Effector memory CD8-positive, alpha-beta T cell (primary cell): ENCODE measurements around the gene SLC35F4.
"Not testable (repeated sequence)": the region's sequence is repeated elsewhere in the genome, so short reads cannot be mapped to it uniquely, and the experiment has no call there.

ENCODE experiments used
- ATAC-seq: fragments of 150-1000 bp; cut with Tn5 transposase; replicated peaks from 2 replicates; pipeline ENCODE4 v1.10.0; 2021; ENCODE audit warnings: mild to moderate bottlenecking, moderate library complexity
- DNase-seq, 3 experiments: peaks; one replicate each; pipeline ENCODE4 v3.0.0; 2021
- H3K27ac Mint-ChIP-seq, 2 donors: one replicate each; pipeline ENCODE4 v1.8.0; 2022; ENCODE audit warnings: mild to moderate bottlenecking in 2 of 2, mixed read lengths in 2 of 2, moderate library complexity in 2 of 2
- H3K27me3 Mint-ChIP-seq, 2 donors: one replicate each; pipeline ENCODE4 v1.8.0; 2022; ENCODE audit warnings: mixed read lengths in 2 of 2
- H3K36me3 Mint-ChIP-seq: one replicate; pipeline ENCODE4 v1.8.0; 2022; ENCODE audit warnings: mild to moderate bottlenecking, moderate library complexity, mixed read lengths; ENCODE audit not compliant: insufficient read depth
- H3K4me1 Mint-ChIP-seq, 2 donors: one replicate each; pipeline ENCODE4 v1.8.0; 2022; ENCODE audit warnings: low read depth in 2 of 2, mixed read lengths in 2 of 2
- H3K4me3 Mint-ChIP-seq, 2 donors: one replicate each; pipeline ENCODE4 v1.8.0; 2022; ENCODE audit warnings: mild to moderate bottlenecking in 2 of 2, mixed read lengths in 2 of 2, moderate library complexity in 2 of 2
- H3K9me3 Mint-ChIP-seq, 2 donors: one replicate each; pipeline ENCODE4 v1.8.0; 2022; ENCODE audit warnings: mixed read lengths in 2 of 2

The SLC35F4 gene

GRCh38 chr14:57751400-57751799 is 114.5 kb downstream of the SLC35F4 start:
- DNase-seq = no peak
- no peaks in the 10 kb centered on the region for H3K9me3 Mint-ChIP-seq
- no peak overlapping the region for H3K27ac Mint-ChIP-seq
- no peaks in the 10 kb centered on the region for H3K27me3 Mint-ChIP-seq
- no peaks in the 10 kb centered on the region for H3K36me3 Mint-ChIP-seq
- ATAC-seq = no peak
- no peaks in the 10 kb centered on the region for H3K4me1 Mint-ChIP-seq
- H3K4me3 Mint-ChIP-seq = no peak overlapping the region

GRCh38 chr14:57749267-57749666 is 116.6 kb downstream of the SLC35F4 start:
- Mint-ChIP-seq H3K9me3 (no peaks in the 10 kb centered on the region), H3K4me1 (no peaks in the 10 kb centered on the region), H3K27me3 (no peaks in the 10 kb centered on the region), H3K4me3 (no peak overlapping the region), H3K36me3 (no peaks in the 10 kb centered on the region), H3K27ac (no peak overlapping the region)
- no peak for ATAC-seq
- no peak for DNase-seq

DNA sequence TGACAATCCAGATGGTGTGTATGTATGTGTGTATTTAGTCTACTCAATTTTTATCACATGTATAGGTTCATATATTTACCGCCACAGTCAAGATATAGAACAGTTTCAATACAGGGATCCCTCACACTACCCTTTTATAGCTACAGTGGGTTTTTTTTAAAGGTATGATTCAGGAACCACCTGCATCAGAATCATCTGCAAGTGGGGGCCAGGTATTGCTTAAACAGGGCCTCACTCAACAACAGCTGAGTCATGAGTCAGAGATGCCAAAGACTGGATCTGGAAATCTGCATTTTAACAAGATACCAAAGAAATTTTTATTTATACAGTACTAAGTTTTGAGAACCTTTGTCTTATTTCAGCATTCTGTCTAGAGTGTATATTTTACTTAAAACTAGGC is 117.6 kb downstream of the SLC35F4 start:
- H3K4me1 Mint-ChIP-seq = no peaks in the 10 kb centered on the region
- H3K4me3 Mint-ChIP-seq = no peak overlapping the region
- DNase-seq = no peak
- no peak for ATAC-seq
- H3K27ac Mint-ChIP-seq = no peak overlapping the region
- no peaks in the 10 kb centered on the region for H3K36me3 Mint-ChIP-seq
- H3K27me3 Mint-ChIP-seq = no peaks in the 10 kb centered on the region
- H3K9me3 Mint-ChIP-seq = peaks cover 0 to under 1% of the 10 kb centered on the region in 2 donors

DNA sequence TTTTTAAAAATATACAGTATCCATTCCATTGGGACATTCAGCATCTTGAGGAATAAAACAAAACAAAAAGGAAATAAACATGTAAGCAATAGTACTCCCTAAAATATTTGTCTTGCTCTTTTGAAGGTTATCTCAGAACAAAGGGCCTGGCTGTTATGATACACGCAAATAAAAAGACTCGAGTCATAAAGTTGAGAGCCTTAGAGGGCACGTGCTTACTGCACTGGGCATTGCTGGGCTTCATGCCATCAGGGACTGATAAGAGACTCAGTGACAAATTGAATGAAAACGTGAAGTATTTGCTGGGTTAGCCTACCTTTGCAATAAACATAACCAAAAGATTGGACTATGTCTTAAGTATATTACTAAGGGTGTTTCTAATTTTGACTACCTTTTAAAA is 118.9 kb downstream of the SLC35F4 start:
- Mint-ChIP-seq H3K27ac (no peak overlapping the region), H3K9me3 (peaks cover 0 to 8% of the 10 kb centered on the region in 2 donors), H3K27me3 (no peaks in the 10 kb centered on the region), H3K36me3 (no peaks in the 10 kb centered on the region), H3K4me1 (no peaks in the 10 kb centered on the region), H3K4me3 (no peak overlapping the region)
- no peak for DNase-seq
- ATAC-seq = no peak

DNA sequence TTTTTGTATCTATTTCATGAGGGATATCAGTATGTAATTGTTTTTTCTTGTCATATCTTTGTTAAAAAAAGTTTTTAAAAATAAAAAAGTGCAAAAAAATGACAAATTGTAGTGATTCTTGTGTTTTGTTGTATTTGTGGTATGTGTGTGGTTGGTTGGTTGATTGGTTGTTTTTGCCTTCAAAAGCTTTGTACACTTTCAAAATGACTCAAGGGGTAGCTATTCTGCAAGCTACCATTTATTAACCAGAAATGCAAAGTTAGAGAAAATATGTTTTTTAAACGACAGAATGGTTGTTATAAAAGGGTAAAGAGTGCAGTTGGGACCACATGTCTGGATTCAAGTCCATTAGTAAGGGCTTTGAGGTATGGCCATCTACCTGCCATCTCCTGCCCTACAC is 119.3 kb downstream of the SLC35F4 start:
- no peaks in the 10 kb centered on the region for H3K27me3 Mint-ChIP-seq
- no peak overlapping the region for H3K27ac Mint-ChIP-seq
- no peaks in the 10 kb centered on the region for H3K4me1 Mint-ChIP-seq
- H3K36me3 Mint-ChIP-seq = peaks cover under 1% of the 10 kb centered on the region
- peaks cover 0 to 9% of the 10 kb centered on the region in 2 donors for H3K9me3 Mint-ChIP-seq
- no peak for ATAC-seq
- H3K4me3 Mint-ChIP-seq = no peak overlapping the region
- no peak for DNase-seq

DNA sequence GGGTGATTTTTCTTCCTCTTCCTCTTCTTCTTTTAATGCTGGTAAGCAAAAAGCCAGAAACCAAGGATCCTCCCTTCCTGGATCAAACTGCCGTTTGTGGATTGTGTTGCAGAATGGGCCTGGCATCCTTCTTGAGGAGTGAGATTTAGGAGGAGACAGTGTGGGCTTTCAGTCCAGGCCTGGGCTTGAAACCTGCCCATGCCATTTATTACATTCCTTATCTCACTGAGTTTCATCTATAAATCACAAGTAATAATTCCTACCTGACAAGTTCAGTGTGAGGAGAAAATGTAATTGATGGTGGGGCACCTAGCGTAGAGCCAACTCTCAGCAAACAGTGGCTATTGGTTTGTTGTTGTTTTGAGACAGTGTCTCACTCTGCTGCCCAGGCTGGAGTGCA is 126.4 kb downstream of the SLC35F4 start:
- H3K36me3 Mint-ChIP-seq = peaks cover 6% of the 10 kb centered on the region
- ATAC-seq (no peak), DNase-seq (no peak)
- no peaks in the 10 kb centered on the region for H3K4me1 Mint-ChIP-seq
- H3K9me3 Mint-ChIP-seq = peaks cover 0 to 15% of the 10 kb centered on the region in 2 donors
- no peaks in the 10 kb centered on the region for H3K27me3 Mint-ChIP-seq
- H3K27ac Mint-ChIP-seq = no peak overlapping the region
- H3K4me3 Mint-ChIP-seq = no peak overlapping the region

DNA sequence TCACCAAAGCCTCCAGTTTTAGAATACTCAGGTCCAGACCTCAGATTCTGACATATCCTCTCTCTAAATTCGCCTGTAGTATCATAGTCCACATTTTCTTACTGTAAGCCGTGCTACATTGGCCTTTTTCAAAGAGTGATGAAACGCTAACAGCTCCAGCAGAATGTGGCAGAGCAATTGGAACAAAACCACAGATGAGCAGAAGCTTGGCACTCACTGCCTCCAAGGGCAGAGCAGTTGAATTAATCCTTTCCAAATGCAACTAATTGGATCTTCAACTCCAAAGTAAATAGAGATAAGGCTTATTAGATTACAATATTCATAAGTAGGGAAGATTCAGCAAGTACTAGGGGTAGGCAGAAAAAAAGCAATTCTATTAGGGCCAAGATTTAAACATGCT is 128.3 kb downstream of the SLC35F4 start:
- ATAC-seq = no peak
- H3K36me3 Mint-ChIP-seq = peaks cover 6% of the 10 kb centered on the region
- DNase-seq = no peak
- no peak overlapping the region for H3K4me3 Mint-ChIP-seq
- H3K27ac Mint-ChIP-seq = no peak overlapping the region
- no peaks in the 10 kb centered on the region for H3K27me3 Mint-ChIP-seq
- no peaks in the 10 kb centered on the region for H3K4me1 Mint-ChIP-seq
- peaks cover 0 to 8% of the 10 kb centered on the region in 2 donors for H3K9me3 Mint-ChIP-seq

DNA sequence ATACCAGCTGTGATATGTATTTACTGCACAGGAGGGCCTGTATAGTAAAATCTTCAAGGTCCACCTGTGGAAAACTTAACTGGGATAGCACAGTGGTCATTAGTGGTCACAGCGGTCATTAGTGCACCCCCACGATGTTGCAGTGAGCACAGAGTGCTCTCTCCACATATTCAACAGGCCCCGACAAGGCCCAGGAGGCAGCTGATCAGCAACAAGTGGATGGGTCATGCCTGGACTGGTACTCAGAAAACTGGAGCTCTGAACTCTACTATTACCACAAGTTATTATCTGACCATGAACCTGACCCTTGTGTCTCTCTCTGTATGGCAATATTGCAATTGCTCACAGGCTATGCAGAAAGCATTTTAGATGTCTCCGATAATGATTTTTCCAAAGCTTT is 129.5 kb downstream of the SLC35F4 start:
- Mint-ChIP-seq H3K27ac (no peak overlapping the region), H3K4me3 (no peak overlapping the region), H3K27me3 (no peaks in the 10 kb centered on the region), H3K36me3 (peaks cover 3% of the 10 kb centered on the region), H3K4me1 (no peaks in the 10 kb centered on the region), H3K9me3 (peaks cover 0 to 5% of the 10 kb centered on the region in 2 donors)
- ATAC-seq (no peak), DNase-seq (no peak)

DNA sequence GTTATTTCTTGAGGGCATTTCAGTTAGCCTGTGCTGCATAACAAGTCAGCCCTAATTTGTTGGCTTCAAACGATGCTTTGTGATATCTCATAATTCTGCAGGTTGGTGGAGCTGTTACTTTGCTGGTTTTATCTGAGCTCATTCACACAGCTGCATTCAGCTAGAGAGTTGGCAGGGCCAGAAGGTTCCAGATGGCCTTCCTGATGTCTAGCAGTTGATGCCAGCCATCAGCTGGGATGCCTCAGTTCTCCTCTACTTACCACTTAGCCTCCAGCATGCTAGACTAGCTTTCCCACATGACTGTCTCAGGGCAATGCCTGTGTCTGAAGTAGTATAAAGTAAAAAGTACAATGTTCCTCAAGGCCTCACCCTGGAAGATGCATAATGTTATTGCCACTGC is 130.6 kb downstream of the SLC35F4 start:
- Mint-ChIP-seq H3K27ac (no peak overlapping the region), H3K9me3 (peaks cover 0 to 1% of the 10 kb centered on the region in 2 donors), H3K27me3 (no peaks in the 10 kb centered on the region), H3K4me3 (no peak overlapping the region), H3K36me3 (peaks cover 2% of the 10 kb centered on the region), H3K4me1 (no peaks in the 10 kb centered on the region)
- ATAC-seq (no peak), DNase-seq (no peak)

DNA sequence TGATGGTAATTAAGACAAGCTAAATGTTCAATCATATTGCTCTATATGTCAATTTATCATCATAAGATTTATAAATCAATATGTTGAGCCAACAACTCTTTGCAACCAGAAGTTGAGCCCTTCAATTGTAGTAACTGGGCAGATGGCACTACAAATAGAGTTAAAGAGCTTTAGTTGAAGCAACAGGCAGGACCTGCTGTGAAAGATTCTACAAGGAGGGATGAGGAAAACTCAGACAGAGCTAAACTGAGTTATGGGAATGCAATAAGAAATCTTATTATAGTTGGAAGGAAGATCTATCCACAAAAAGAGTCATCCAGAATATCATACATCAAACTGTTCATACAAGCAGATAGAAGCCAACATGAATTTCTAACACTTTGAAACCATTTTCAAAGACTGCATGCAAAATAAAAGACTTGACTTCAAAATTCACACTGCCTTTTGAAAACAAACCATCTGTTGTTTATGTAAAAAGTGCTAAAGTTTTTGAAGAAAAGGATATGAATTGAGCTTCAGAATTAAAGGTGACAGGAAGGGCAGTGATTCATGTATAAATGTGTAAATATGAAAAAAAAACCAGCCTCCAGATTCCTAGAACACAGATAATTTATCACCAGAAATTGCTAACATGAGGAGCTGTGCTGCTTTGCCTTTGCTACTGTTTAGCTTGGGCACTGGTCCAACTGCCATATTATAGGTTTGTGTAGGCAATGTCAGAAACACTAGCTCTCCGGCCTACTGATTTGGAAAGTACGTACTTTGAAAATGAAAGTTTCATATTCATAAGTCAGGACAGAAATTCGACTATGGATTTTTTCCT is 133.2 kb downstream of the SLC35F4 start:
- ATAC-seq (no peak), DNase-seq (no peak)
- H3K4me1 Mint-ChIP-seq = no peaks in the 10 kb centered on the region
- H3K27me3 Mint-ChIP-seq = no peaks in the 10 kb centered on the region
- no peaks in the 10 kb centered on the region for H3K36me3 Mint-ChIP-seq
- no peak overlapping the region for H3K4me3 Mint-ChIP-seq
- no peak overlapping the region for H3K27ac Mint-ChIP-seq
- H3K9me3 Mint-ChIP-seq = peaks cover 2 to 18% of the 10 kb centered on the region in 2 donors

GRCh38 chr14:57729208-57730187 is 136.4 kb downstream of the SLC35F4 start:
- no peak overlapping the region for H3K27ac Mint-ChIP-seq
- no peaks in the 10 kb centered on the region for H3K27me3 Mint-ChIP-seq
- peaks cover 4 to 18% of the 10 kb centered on the region in 2 donors for H3K9me3 Mint-ChIP-seq
- no peak overlapping the region for H3K4me3 Mint-ChIP-seq
- H3K36me3 Mint-ChIP-seq = peaks cover 2% of the 10 kb centered on the region
- ATAC-seq = no peak
- no peak for DNase-seq
- no peaks in the 10 kb centered on the region for H3K4me1 Mint-ChIP-seq

- DNase-seq = no peak
- no peak for ATAC-seq
- no peaks in the 10 kb centered on the region for H3K4me1 Mint-ChIP-seq
- H3K9me3 Mint-ChIP-seq = peaks cover 4 to 18% of the 10 kb centered on the region in 2 donors
- peaks cover 2% of the 10 kb centered on the region for H3K36me3 Mint-ChIP-seq
- no peak overlapping the region for H3K4me3 Mint-ChIP-seq
- H3K27me3 Mint-ChIP-seq = no peaks in the 10 kb centered on the region
- no peak overlapping the region for H3K27ac Mint-ChIP-seq
Observed at GRCh38 chr14:57725399-57726077, 140.4 kb downstream of the SLC35F4 start.

DNA sequence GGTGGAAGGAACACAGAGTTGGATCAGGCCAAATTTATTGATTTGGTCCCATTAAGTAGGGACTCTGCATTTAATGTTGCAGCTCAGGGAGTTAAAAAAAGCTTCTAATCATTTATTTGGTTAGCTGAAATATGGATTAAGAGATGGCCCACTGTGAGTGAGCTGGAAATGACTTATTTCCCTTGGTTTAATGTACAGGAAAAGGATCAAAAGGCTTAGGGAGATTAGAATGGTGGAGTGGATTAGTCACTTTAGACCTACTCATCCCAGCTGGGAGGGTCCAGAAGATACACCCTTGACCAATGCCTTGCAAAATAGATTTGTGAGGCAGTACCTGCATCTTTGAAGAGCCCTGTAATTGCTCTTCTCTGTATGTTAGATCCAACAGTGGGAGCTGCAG is 143.8 kb downstream of the SLC35F4 start:
- not testable (repeated sequence) for H3K27ac Mint-ChIP-seq, H3K4me3 Mint-ChIP-seq, H3K36me3 Mint-ChIP-seq, ATAC-seq, H3K9me3 Mint-ChIP-seq, H3K27me3 Mint-ChIP-seq, DNase-seq, H3K4me1 Mint-ChIP-seq
